Ishikawa (cell line): Measurements from ENCODE around the gene PRR5L.

Experiments
- CEBPB ChIP-seq: IDR thresholded peaks from 2 replicates; pipeline ENCODE4 v1.6.1; 2012
- CREB1 ChIP-seq: IDR thresholded peaks from 2 replicates; pipeline ENCODE4 v1.6.1; 2012; ENCODE audit warnings: low read depth
- EGR1 ChIP-seq: IDR thresholded peaks from 2 replicates; pipeline ENCODE4 v1.6.1; 2012
- EP300 ChIP-seq: IDR thresholded peaks from 2 replicates; pipeline ENCODE4 v1.6.1; 2012; ENCODE audit warnings: borderline replicate concordance
- FOXM1 ChIP-seq: IDR thresholded peaks from 2 replicates; pipeline ENCODE4 v1.6.1; 2012; ENCODE audit warnings: low read depth, borderline replicate concordance
- MAX ChIP-seq: IDR thresholded peaks from 2 replicates; pipeline ENCODE4 v1.6.1; 2012
- NFIC ChIP-seq: IDR thresholded peaks from 2 replicates; pipeline ENCODE4 v1.6.1; 2012
- RAD21 ChIP-seq: IDR thresholded peaks from 2 replicates; pipeline ENCODE4 v1.6.1; 2012; ENCODE audit warnings: low read depth
- REST ChIP-seq: IDR thresholded peaks from 2 replicates; pipeline ENCODE4 v1.6.1; 2012; ENCODE audit warnings: low read depth, mild to moderate bottlenecking
- TAF1 ChIP-seq: IDR thresholded peaks from 2 replicates; pipeline ENCODE4 v1.6.1; 2012; ENCODE audit warnings: low read depth, mild to moderate bottlenecking
- TCF12 ChIP-seq: IDR thresholded peaks from 2 replicates; pipeline ENCODE4 v1.6.1; 2012; ENCODE audit warnings: low read depth
- TEAD4 ChIP-seq: IDR thresholded peaks from 2 replicates; pipeline ENCODE4 v1.6.1; 2012
- USF1 ChIP-seq: IDR thresholded peaks from 2 replicates; pipeline ENCODE4 v1.6.1; 2012
- YY1 ChIP-seq: IDR thresholded peaks from 2 replicates; pipeline ENCODE4 v1.6.1; 2012; ENCODE audit warnings: low read depth
- ZBTB7A ChIP-seq: IDR thresholded peaks from 2 replicates; pipeline ENCODE4 v1.6.1; 2012; ENCODE audit warnings: low read depth

The PRR5L gene

GRCh38 chr11:36304351-36304750, 8.3 kb downstream of the PRR5L start:
- no peak for TF ChIP-seq MAX
- no peak for TF ChIP-seq FOXM1
- no peak for TF ChIP-seq RAD21
- TF ChIP-seq YY1 = no peak
- TF ChIP-seq REST = no peak
- no peak for TF ChIP-seq TCF12
- TF ChIP-seq ZBTB7A = no peak
- no peak for TF ChIP-seq USF1
- TF ChIP-seq TAF1 = no peak
- TF ChIP-seq EP300 = no peak
- no peak for TF ChIP-seq NFIC
- no peak for TF ChIP-seq EGR1
- TF ChIP-seq CEBPB = no peak
- TF ChIP-seq TEAD4 = no peak
- TF ChIP-seq CREB1 = no peak

- TF ChIP-seq CEBPB (no peak), TAF1 (no peak), TEAD4 (no peak), YY1 (no peak), REST (no peak), TCF12 (no peak), EGR1 (no peak), ZBTB7A (no peak), EP300 (no peak), MAX (no peak), RAD21 (no peak), NFIC (no peak), FOXM1 (no peak), USF1 (no peak), CREB1 (no peak)
Observed at GRCh38 chr11:36305047-36305446, 9.0 kb downstream of the PRR5L start.

GRCh38 chr11:36306888-36307287, 10.8 kb downstream of the PRR5L start:
- TF ChIP-seq EP300 (no peak), RAD21 (peak; percentile 73)

- TF ChIP-seq TEAD4 (no peak), REST (no peak), FOXM1 (no peak), EP300 (no peak), NFIC (no peak), EGR1 (no peak), YY1 (no peak), RAD21 (no peak), TAF1 (no peak), USF1 (no peak), CREB1 (no peak), TCF12 (no peak)
Observed at GRCh38 chr11:36308577-36308976, 12.5 kb downstream of the PRR5L start.

- no peak for TF ChIP-seq CEBPB
- TF ChIP-seq TAF1 = no peak
- TF ChIP-seq USF1 = no peak
- no peak for TF ChIP-seq ZBTB7A
- TF ChIP-seq MAX = no peak
- no peak for TF ChIP-seq TCF12
- no peak for TF ChIP-seq EP300
- TF ChIP-seq YY1 = no peak
- TF ChIP-seq EGR1 = no peak
- no peak for TF ChIP-seq NFIC
- TF ChIP-seq RAD21 = no peak
- TF ChIP-seq REST = no peak
Observed at GRCh38 chr11:36309779-36310178, 13.7 kb downstream of the PRR5L start.
